ENCODE measurements around the gene MANSC4.

Gene MANSC4

GRCh38 chr12:27817766-27818165 lies 37.7 kb upstream of the MANSC4 start:
- no peak overlapping the region for H3K4me3 ChIP-seq (ENCODE audit: low read depth in 1 of 2, low read length in 2 of 2)
- H3K9me3 ChIP-seq (ENCODE audit: control insufficient read depth in 1 of 2, low read length in 2 of 2): no peaks in the 10 kb centered on the region
- H3K27me3 ChIP-seq (ENCODE audit: control insufficient read depth in 1 of 2, insufficient read depth in 2 of 2, low read length in 2 of 2): peaks cover 0 to 3% of the 10 kb centered on the region in 2 donors
- no peaks in the 10 kb centered on the region for H3K36me3 ChIP-seq (ENCODE audit: control insufficient read depth in 1 of 2, insufficient read depth in 2 of 2, low read length in 2 of 2)
- H3K4me1 ChIP-seq (ENCODE audit: control insufficient read depth in 1 of 2, insufficient read depth in 2 of 2, low read length in 2 of 2): peaks cover 0 to 3% of the 10 kb centered on the region in 2 donors
- H3K9ac ChIP-seq (ENCODE audit: low read depth in 1 of 2, low read length in 2 of 2): no peak overlapping the region
- H3K27ac ChIP-seq (ENCODE audit: low read depth, low read length): no peak overlapping the region

- H3K27ac ChIP-seq (ENCODE audit: low read depth, low read length): no peak overlapping the region
- no peaks in the 10 kb centered on the region for H3K27me3 ChIP-seq (ENCODE audit: control insufficient read depth in 1 of 2, insufficient read depth in 2 of 2, low read length in 2 of 2)
- H3K4me3 ChIP-seq (ENCODE audit: low read depth in 1 of 2, low read length in 2 of 2): no peak overlapping the region
- H3K9me3 ChIP-seq (ENCODE audit: control insufficient read depth in 1 of 2, low read length in 2 of 2): no peaks in the 10 kb centered on the region
- H3K36me3 ChIP-seq (ENCODE audit: control insufficient read depth in 1 of 2, insufficient read depth in 2 of 2, low read length in 2 of 2): no peaks in the 10 kb centered on the region
- no peak overlapping the region for H3K9ac ChIP-seq (ENCODE audit: low read depth in 1 of 2, low read length in 2 of 2)
- no peaks in the 10 kb centered on the region for H3K4me1 ChIP-seq (ENCODE audit: control insufficient read depth in 1 of 2, insufficient read depth in 2 of 2, low read length in 2 of 2)
Observed at GRCh38 chr12:27814851-27815591, 35.0 kb upstream of the MANSC4 start.

DNA sequence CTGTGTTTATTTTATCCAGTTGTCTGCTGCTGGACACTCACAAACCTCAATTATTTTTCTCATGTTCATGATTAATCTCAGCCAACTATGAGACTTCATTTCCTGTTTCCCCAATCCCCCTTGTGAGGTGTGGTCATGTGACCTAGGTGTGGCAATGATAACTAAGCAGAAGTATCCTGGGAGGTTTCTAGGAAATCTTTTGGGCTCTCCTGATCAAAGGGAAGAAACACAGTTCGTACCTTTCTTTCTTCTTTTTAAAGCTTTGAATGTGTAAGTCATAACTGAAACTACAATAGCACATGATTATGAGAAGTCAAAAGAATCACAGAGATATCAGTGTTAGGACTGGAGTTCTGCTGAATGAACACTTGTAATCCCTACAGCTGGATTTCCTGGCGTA lies 34.4 kb upstream of the MANSC4 start:
- H3K9ac ChIP-seq (ENCODE audit: low read depth in 1 of 2, low read length in 2 of 2): no peak overlapping the region
- H3K4me1 ChIP-seq (ENCODE audit: control insufficient read depth in 1 of 2, insufficient read depth in 2 of 2, low read length in 2 of 2): no peaks in the 10 kb centered on the region
- no peaks in the 10 kb centered on the region for H3K36me3 ChIP-seq (ENCODE audit: control insufficient read depth in 1 of 2, insufficient read depth in 2 of 2, low read length in 2 of 2)
- H3K27me3 ChIP-seq (ENCODE audit: control insufficient read depth in 1 of 2, insufficient read depth in 2 of 2, low read length in 2 of 2): no peaks in the 10 kb centered on the region
- no peak overlapping the region for H3K4me3 ChIP-seq (ENCODE audit: low read depth in 1 of 2, low read length in 2 of 2)
- H3K27ac ChIP-seq (ENCODE audit: low read depth, low read length): no peak overlapping the region
- no peaks in the 10 kb centered on the region for H3K9me3 ChIP-seq (ENCODE audit: control insufficient read depth in 1 of 2, low read length in 2 of 2)

DNA sequence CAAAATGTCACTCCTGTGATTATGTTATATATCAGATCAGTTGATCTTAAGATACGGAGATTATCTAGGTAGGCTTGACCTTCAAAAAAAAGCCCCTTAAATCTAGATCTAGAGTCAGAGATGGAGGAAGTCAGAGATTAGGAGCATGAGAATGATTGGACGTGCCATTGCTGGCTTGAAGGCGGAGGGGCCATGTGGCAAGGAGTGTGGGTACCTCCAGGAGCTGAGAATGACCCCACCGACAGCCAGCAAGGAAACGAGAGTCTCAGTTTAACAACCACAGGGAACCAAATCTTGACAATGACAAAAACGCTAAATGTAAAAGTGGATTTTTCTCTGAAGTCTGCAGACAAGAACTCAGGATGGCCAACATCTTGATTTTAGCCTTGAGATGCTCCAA lies 32.5 kb upstream of the MANSC4 start:
- H3K27me3 ChIP-seq (ENCODE audit: control insufficient read depth in 1 of 2, insufficient read depth in 2 of 2, low read length in 2 of 2): no peaks in the 10 kb centered on the region
- no peaks in the 10 kb centered on the region for H3K4me1 ChIP-seq (ENCODE audit: control insufficient read depth in 1 of 2, insufficient read depth in 2 of 2, low read length in 2 of 2)
- H3K4me3 ChIP-seq (ENCODE audit: low read depth in 1 of 2, low read length in 2 of 2): no peak overlapping the region
- H3K9me3 ChIP-seq (ENCODE audit: control insufficient read depth in 1 of 2, low read length in 2 of 2): no peaks in the 10 kb centered on the region
- no peak overlapping the region for H3K9ac ChIP-seq (ENCODE audit: low read depth in 1 of 2, low read length in 2 of 2)
- H3K27ac ChIP-seq (ENCODE audit: low read depth, low read length): no peak overlapping the region
- no peaks in the 10 kb centered on the region for H3K36me3 ChIP-seq (ENCODE audit: control insufficient read depth in 1 of 2, insufficient read depth in 2 of 2, low read length in 2 of 2)

DNA sequence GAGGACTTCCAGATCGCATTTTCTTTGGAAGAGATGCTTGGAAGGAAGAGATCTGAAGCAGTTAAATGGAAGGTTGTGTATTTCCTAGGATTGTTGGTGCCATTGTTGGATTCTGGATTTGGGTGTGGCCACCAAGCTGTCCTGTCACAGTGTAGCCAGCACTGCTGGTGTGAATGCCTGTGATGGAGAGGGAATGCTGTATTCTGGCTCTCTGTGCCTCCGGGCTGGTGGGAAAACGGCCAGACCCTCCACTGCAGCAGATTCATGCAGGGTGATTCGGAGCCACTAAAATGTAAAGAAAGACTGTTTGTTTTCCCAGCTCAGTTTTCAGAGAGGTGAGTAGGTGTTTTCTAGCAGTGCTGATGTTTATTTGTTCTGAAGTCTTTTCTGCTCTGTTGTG lies 30.7 kb upstream of the MANSC4 start:
- Histone ChIP-seq H3K27me3 (ENCODE audit: control insufficient read depth in 1 of 2, insufficient read depth in 2 of 2, low read length in 2 of 2) (no peaks in the 10 kb centered on the region), H3K9ac (ENCODE audit: low read depth in 1 of 2, low read length in 2 of 2) (no peak overlapping the region), H3K9me3 (ENCODE audit: control insufficient read depth in 1 of 2, low read length in 2 of 2) (no peaks in the 10 kb centered on the region), H3K4me3 (ENCODE audit: low read depth in 1 of 2, low read length in 2 of 2) (no peak overlapping the region), H3K27ac (ENCODE audit: low read depth, low read length) (no peak overlapping the region), H3K4me1 (ENCODE audit: control insufficient read depth in 1 of 2, insufficient read depth in 2 of 2, low read length in 2 of 2) (no peaks in the 10 kb centered on the region), H3K36me3 (ENCODE audit: control insufficient read depth in 1 of 2, insufficient read depth in 2 of 2, low read length in 2 of 2) (no peaks in the 10 kb centered on the region)

- no peak overlapping the region for H3K27ac ChIP-seq (ENCODE audit: low read depth, low read length)
- H3K4me3 ChIP-seq (ENCODE audit: low read depth in 1 of 2, low read length in 2 of 2): no peak overlapping the region
- no peaks in the 10 kb centered on the region for H3K36me3 ChIP-seq (ENCODE audit: control insufficient read depth in 1 of 2, insufficient read depth in 2 of 2, low read length in 2 of 2)
- no peaks in the 10 kb centered on the region for H3K4me1 ChIP-seq (ENCODE audit: control insufficient read depth in 1 of 2, insufficient read depth in 2 of 2, low read length in 2 of 2)
- no peaks in the 10 kb centered on the region for H3K27me3 ChIP-seq (ENCODE audit: control insufficient read depth in 1 of 2, insufficient read depth in 2 of 2, low read length in 2 of 2)
- H3K9me3 ChIP-seq (ENCODE audit: control insufficient read depth in 1 of 2, low read length in 2 of 2): no peaks in the 10 kb centered on the region
- H3K9ac ChIP-seq (ENCODE audit: low read depth in 1 of 2, low read length in 2 of 2): no peak overlapping the region
Observed at GRCh38 chr12:27808841-27809240, 28.8 kb upstream of the MANSC4 start.

DNA sequence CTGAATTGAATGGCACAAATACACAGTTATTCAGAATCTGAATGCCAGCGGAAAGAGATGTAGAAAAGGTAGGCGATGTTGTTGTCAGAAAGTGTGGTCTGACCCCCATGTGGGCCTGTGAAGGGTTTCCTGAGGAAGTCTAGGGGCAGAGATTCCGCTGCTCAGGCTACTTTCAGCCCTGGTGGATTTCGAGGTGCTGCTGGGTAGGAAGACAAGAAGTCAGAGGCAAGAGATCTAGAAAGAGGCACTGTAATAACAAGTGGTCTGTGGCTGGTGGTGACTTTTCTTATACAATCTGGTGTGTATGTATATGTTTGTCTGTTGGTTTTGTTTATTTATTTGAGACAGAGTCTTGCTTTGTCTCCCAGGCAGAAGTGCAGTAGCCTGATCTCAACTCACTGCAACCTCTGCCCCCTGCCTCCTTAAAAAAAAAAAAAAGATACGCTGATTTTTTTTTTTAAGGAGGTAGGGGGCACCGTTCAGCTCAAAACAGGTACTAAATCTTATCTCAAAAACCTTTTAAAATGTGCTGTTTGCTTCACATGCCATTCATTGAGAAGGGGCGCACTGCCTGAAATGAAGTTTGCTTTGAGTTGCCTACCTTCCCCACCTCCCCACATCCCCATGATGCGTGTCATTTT lies 27.1 kb upstream of the MANSC4 start:
- no peaks in the 10 kb centered on the region for H3K9me3 ChIP-seq (ENCODE audit: control insufficient read depth in 1 of 2, low read length in 2 of 2)
- no peaks in the 10 kb centered on the region for H3K4me1 ChIP-seq (ENCODE audit: control insufficient read depth in 1 of 2, insufficient read depth in 2 of 2, low read length in 2 of 2)
- no peak overlapping the region for H3K4me3 ChIP-seq (ENCODE audit: low read depth in 1 of 2, low read length in 2 of 2)
- H3K9ac ChIP-seq (ENCODE audit: low read depth in 1 of 2, low read length in 2 of 2): no peak overlapping the region
- H3K27me3 ChIP-seq (ENCODE audit: control insufficient read depth in 1 of 2, insufficient read depth in 2 of 2, low read length in 2 of 2): no peaks in the 10 kb centered on the region
- H3K36me3 ChIP-seq (ENCODE audit: control insufficient read depth in 1 of 2, insufficient read depth in 2 of 2, low read length in 2 of 2): no peaks in the 10 kb centered on the region
- H3K27ac ChIP-seq (ENCODE audit: low read depth, low read length): no peak overlapping the region

DNA sequence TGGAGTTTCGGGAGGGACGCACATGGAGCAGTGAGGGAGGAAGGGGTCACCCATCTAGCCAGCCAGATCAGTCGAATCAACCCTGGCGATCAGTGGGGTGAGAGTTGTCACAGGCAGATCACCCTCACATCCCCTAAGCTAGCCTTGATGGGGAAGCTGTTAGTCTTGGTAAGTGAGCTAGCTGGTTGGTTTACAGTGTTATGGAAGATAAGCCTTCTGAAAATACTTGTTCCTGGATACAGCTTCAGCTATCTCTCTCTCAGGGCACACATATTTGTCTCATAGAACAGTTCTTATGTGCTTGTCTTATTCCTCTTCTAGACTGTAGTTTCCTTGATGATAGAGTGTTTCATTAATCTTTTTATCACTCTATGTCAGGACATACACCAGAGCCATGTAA lies 26.2 kb upstream of the MANSC4 start:
- Histone ChIP-seq H3K9me3 (ENCODE audit: control insufficient read depth in 1 of 2, low read length in 2 of 2) (no peaks in the 10 kb centered on the region), H3K4me1 (ENCODE audit: control insufficient read depth in 1 of 2, insufficient read depth in 2 of 2, low read length in 2 of 2) (no peaks in the 10 kb centered on the region), H3K36me3 (ENCODE audit: control insufficient read depth in 1 of 2, insufficient read depth in 2 of 2, low read length in 2 of 2) (no peaks in the 10 kb centered on the region), H3K9ac (ENCODE audit: low read depth in 1 of 2, low read length in 2 of 2) (no peak overlapping the region), H3K27me3 (ENCODE audit: control insufficient read depth in 1 of 2, insufficient read depth in 2 of 2, low read length in 2 of 2) (no peaks in the 10 kb centered on the region), H3K4me3 (ENCODE audit: low read depth in 1 of 2, low read length in 2 of 2) (no peak overlapping the region), H3K27ac (ENCODE audit: low read depth, low read length) (no peak overlapping the region)

GRCh38 chr12:27805238-27805637 lies 25.2 kb upstream of the MANSC4 start:
- Histone ChIP-seq H3K36me3 (ENCODE audit: control insufficient read depth in 1 of 2, insufficient read depth in 2 of 2, low read length in 2 of 2) (no peaks in the 10 kb centered on the region), H3K9me3 (ENCODE audit: control insufficient read depth in 1 of 2, low read length in 2 of 2) (no peaks in the 10 kb centered on the region), H3K9ac (ENCODE audit: low read depth in 1 of 2, low read length in 2 of 2) (no peak overlapping the region), H3K27me3 (ENCODE audit: control insufficient read depth in 1 of 2, insufficient read depth in 2 of 2, low read length in 2 of 2) (no peaks in the 10 kb centered on the region), H3K27ac (ENCODE audit: low read depth, low read length) (no peak overlapping the region), H3K4me3 (ENCODE audit: low read depth in 1 of 2, low read length in 2 of 2) (no peak overlapping the region), H3K4me1 (ENCODE audit: control insufficient read depth in 1 of 2, insufficient read depth in 2 of 2, low read length in 2 of 2) (no peaks in the 10 kb centered on the region)

- peaks cover 1 to 12% of the 10 kb centered on the region in 2 donors for H3K36me3 ChIP-seq (ENCODE audit: control insufficient read depth in 1 of 2, insufficient read depth in 2 of 2, low read length in 2 of 2)
- H3K27me3 ChIP-seq (ENCODE audit: control insufficient read depth in 1 of 2, insufficient read depth in 2 of 2, low read length in 2 of 2): no peaks in the 10 kb centered on the region
- no peak overlapping the region for H3K27ac ChIP-seq (ENCODE audit: low read depth, low read length)
- no peak overlapping the region for H3K4me3 ChIP-seq (ENCODE audit: low read depth in 1 of 2, low read length in 2 of 2)
- no peaks in the 10 kb centered on the region for H3K9me3 ChIP-seq (ENCODE audit: control insufficient read depth in 1 of 2, low read length in 2 of 2)
- no peak overlapping the region for H3K9ac ChIP-seq (ENCODE audit: low read depth in 1 of 2, low read length in 2 of 2)
- H3K4me1 ChIP-seq (ENCODE audit: control insufficient read depth in 1 of 2, insufficient read depth in 2 of 2, low read length in 2 of 2): no peaks in the 10 kb centered on the region
Observed at GRCh38 chr12:27802936-27803335, 22.9 kb upstream of the MANSC4 start.
